Right renal cortex interstitium (tissue), 3 donors: ENCODE measurements around the gene AMER3. TPM values are rescaled to one million over a fixed set of nuclear protein-coding genes. Genes with fewer than 3 reads are reported as not detected.

Source experiments
- DNase-seq, 3 donors: peaks; one replicate each; pipeline ENCODE4 v3.0.0-alpha.2; 2013; ENCODE audit warnings: low read depth in 3 of 3, low spot score in 2 of 3
- polyA plus RNA-seq, 3 donors: library from polyadenylated mRNA; unstranded; fragments of 120-200 nt; gene quantifications; one replicate each; pipeline ENCODE4 v1.2.1, GENCODE V29; 2013; ENCODE audit not compliant: insufficient read length in 3 of 3

The AMER3 gene
- polyA plus RNA-seq, 3 donors, result 0.01 to 0.10 (median 0.01) TPM

DNA sequence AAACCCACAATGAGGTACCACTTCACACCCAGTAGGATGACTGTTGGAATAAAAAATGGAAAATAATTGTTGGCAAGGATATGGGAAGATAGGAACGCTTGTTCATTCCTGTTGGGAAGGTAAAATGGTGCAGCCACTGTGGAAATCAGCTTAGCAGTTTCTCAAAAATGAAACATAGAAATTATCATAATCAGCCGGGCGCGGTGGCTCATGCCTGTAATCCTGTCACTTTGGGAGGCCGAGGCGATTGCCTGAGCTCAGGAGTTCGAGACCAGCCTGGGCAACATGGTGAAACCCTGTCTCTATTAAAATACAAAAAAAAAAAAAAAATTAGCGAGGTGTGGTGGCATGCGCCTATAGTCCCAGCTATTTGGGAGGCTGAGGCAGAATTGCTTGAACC lies 23.4 kb downstream of the AMER3 start:
- no peak for DNase-seq

DNA sequence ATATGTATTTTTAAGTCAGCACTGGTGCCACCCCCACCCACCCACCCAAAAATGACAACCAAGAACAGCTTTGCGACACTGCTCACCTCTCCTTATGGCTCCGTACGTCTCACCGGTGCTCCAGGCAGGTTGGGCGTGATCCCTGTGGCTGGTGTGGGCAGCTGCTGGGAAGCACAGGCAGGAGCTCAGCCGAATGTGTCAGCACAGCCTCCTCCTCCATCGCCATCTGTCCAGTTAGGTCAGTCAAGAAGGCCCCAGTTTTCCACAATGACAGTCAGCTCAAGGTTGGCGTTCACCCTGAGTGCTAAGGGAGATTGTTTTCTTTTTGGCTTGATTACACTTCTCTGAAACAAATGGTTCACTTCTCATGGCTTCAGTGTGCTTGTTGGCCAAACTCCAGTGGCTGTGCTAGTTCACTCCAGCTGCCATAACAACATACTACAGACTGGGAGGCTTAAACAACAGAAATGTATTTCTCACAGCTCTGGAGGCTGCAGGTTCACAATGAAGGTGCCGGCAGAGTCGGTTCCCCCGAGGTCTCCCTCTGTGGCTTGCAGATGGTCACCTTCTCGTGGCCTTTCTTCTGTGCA lies 30.2 kb downstream of the AMER3 start:
- no peak for DNase-seq

DNA sequence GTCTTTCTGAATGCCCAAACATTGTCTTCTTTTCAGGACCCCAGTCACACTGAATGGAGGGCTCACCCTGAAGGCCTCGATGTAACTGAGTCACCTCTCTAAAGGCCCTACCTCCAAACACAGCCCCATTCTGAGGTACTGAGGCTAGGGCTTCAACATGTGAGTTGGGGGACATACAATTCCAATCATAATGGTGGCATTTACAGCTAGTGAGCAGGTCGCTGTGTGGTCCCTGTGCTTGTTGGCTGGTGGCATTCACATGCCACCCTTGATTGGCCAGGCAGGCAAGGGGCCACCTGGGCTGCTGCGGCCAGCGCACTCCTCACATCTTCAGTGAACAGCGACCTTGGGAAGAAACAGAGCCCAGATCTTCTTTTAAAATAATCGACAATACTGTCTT lies 30.7 kb downstream of the AMER3 start:
- DNase-seq, result no peak

DNA sequence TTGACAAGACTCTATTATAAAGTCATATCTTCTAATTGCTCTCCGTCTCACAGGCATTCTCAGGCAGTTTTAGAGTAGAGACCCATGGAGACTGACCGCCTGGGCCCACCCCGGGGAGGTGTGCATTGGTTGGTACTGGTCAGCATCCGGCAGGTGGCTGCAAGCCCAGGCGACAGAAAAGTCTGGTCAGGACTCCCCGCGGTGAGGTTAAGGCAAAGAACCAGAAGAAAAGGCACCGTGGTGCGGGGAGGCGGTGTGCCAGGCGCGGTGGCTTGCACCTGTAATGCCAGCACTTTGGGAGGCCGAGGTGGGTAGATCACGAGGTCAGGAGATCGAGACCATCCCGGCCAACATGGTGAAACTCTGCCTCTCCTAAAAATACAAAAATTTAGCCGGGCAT lies 32.5 kb downstream of the AMER3 start:
- no peak for DNase-seq

DNA sequence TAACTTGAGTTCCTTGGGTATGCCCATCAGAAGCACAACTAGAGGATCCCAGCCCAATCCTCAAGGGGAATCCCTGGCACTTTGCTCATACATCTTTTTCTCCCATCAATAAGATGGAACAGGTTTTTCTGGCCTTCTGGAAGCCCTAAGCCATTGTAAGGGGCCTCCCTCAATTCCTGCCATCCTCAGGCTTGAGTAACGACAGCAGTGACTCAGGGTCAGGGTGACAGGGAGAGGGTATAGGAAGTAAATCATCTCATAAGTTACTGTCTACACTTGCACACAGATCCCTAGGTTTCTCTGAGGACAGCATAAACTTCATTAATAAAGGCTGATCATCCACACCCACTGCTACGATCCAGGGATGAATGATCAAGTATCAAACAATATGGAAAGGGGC lies 35.0 kb downstream of the AMER3 start:
- no peak for DNase-seq

DNA sequence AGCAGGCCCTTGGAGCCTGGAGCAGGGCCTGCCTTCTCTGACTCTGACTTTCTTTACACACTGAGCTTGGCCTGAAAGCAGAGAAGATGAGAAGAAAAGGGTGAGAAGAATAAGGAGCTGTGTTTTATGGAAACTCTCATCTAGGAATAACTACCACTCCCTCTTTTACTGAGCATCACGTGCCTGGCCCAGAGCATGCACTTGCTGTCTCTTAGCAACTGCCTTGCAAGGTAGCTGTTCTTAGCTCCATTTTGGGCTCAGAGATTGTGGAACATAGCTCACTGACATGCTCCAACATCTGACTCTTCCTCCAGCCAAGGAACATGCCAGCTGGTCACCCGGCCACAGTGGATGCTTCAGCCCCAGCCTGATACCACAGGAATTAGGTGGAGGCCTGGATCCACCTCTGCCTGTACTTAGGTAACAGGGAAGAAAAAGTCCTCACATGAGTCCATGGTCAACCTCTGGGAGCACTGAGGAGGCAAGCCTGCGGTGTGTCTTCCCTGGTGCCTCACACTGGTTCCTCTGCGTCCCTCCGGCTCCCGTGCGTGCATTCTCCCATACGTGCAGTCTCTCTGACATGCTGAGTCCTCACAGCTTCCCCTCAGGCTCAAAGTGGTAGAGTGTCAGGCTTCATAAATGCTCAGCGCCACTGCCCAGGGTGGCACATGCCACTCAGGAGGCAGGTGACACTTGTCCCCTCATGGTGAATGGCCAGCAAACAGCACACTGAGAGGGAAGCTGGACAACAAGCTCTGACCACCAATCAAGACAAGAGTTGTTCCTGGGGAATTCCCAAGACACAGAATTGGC lies 35.7 kb downstream of the AMER3 start:
- no peak for DNase-seq

DNA sequence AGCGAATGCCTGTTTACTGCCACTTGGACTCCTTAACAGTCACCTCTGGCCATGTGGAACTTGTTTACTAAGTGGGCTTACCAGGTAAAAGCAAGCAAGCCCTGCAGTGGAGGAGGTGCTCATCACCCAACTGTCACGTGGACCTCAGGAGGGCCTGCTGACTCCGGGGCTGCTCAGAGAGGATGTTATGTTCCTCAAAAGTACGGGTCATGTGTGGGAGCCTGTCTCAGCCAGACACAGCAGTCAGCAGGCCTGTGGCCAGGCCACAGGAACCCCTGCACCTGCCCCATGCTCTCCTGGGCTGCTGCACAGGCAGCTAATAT lies 36.2 kb downstream of the AMER3 start:
- DNase-seq, result no peak

DNA sequence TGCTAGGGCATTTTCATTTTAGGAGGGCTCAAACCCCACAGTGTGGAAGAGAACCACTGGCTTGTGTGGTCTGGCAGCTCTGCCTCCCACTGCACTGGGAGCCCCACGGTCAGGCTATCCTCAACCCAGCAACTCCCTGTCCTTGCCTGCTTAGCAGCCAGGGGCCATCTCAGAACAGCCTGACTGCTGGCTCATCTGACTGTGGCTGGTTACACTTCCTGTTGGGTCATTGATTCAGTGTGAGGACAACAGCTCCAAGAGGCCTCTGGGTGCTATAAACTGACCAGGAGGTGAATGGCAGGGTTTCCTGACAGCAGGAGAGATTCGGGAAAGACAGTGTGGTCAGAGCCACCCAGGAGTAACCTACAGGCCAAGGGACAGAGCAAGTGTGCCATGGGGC lies 40.1 kb downstream of the AMER3 start:
- no peak for DNase-seq

DNA sequence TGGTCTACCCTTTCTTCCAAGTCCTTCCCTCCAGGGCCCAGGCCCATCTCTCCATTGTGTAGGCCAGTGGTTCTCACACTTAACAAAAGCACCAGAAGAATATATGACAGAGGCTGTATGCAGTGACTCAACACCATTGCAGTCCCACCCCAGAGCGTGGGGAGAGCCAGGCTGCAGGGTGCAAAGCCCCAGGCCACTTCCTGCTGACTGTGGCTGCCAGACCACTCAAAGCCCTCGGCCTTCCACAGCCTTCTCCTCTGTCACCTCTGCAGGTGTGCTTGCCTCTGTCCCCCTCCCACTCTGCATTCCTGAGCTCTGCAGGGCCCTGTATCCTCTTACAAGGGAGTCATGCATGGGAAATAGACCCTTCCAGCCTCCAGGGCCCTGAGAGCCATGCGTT lies 41.0 kb downstream of the AMER3 start:
- DNase-seq, result peak in 1 of 3 donors; percentile 17

DNA sequence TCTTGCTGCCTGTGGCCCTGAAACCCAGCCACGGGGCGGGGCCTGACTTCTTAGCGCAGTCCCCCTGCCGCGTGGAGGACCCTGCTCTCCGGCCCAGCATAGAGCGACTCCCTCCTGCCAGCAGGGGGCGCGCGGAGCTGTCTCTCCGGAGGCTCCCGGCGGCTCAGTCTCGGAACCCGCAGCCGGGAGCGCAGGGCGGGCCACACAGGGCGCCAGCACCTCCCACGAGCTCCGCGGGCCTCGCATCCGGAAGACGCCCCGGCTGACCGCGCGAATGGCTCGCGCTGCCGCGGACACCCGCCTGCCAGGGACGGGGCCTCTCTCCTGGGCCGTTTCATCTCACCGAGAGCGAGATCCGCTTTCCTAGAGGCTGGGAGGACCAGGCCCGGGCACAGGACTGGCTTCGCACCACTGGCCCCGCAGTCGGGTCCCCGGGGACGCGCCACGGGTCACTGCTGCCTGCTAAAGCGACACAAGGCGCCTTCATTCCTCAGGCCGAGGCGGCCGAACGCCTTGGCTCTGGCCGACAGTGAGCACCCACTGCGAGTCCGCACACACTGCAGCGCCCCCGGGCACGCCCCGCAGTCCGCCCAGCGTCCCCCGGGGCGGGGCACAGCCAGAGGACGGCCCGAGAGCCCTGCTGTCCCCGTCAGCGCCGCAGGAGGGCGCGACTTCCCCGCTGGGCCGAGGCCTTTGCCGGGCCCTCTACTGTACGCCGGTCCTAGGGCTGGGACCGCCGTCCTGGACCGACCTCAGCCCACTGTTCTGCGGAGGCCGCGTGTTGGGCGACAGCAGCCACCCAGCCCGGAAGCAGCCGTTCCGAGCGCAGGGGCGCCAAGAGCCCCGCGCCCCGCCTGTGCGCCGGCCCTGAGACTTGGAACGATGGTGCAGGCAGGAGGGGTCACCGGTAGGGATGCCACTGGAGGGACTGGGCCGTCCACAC lies 42.4 kb downstream of the AMER3 start:
- peak; percentile 56 to 81 (median 74) for DNase-seq

DNA sequence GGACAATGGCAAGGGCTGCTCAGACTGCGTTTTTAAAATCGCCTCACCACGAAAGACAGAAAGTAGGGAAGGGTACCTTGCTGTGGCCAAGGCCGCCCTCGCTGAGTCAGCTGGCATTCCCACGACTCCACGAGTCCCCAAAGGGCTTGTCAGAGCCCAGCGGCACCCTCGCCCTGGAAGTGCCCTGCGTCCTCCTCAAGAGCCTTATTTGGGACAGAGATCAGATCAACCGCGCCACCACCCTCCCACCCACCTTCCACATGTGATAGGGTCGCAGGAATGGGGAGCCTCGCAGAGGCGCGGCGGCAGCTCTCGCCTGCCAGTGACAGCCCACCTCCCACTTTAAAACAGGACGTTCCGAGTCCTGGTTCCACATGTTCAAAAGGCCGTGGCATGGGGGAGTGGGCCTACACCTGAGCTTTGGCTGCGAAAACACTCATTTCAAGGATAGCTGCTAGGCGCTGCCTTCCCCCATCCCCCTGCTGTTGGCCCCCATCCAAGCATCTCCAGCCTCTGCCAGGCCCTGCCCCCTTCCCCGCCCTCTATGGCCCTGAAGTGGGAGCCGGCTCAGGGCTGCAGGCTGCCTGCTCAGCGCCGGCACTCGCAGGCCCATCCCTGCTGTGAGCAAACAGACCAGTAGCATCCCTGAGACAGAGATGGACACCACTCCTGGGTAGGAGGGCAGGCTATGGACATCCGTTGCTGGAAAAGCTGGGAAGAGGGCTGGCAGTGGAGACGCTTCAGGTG lies 43.3 kb downstream of the AMER3 start:
- peak in 1 of 3 donors; percentile 5 for DNase-seq

DNA sequence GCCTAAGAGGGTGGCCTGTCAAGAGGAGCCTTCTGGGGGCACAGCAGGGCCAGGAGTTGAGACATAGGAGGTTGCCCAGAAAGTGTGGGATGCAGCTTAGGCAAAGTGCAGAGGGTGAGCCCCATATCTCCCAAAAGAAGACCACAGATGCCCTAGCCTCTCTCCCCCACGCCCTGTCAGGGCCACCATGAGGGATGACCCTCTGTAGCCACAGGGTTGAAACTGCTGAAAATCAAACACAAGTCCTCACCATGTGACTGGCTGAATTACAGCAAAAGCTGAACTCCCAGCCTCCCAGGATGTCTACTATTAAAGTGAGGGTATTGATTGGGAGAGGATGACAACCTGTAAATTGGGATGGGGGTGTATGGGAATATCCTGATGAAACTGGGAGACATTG lies 44.0 kb downstream of the AMER3 start:
- no peak for DNase-seq

DNA sequence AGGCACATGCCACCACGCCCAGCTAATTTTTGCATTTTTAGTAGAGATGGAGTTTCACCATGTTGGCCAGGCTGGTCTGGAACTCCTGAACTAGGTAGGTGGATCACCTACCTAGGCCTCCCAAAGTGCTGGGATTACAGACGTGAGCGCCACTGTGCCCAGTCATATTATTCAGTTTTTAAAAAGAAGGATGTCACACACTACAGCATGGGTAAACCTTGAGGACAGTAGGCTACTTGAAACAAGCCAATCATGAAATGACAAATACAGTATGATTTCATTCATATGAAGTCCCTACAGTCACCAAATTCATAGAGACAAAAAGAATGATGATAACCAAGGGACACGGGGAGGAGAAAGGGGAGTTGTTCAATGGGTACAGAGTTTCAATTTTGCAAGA lies 50.3 kb downstream of the AMER3 start:
- DNase-seq, result no peak

DNA sequence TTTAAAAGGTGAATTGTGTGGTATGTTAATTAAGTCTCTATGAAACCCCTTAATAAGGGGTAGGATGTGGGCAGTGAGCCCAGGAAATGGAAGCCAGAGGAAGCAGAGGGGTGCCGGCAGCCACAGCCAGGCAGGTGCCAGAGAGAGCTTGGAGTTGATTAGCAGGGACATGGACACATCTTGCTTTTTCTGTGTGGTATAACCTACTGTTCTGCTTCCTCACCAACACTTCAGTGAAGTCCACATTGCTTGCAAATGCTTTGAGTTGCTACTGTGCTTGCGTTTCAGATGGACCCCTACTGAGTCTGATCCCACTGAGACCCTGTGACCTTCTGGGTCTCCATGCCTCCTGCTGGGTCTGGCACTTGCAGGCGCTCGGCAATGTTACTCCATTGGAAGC lies 51.0 kb downstream of the AMER3 start:
- no peak for DNase-seq

DNA sequence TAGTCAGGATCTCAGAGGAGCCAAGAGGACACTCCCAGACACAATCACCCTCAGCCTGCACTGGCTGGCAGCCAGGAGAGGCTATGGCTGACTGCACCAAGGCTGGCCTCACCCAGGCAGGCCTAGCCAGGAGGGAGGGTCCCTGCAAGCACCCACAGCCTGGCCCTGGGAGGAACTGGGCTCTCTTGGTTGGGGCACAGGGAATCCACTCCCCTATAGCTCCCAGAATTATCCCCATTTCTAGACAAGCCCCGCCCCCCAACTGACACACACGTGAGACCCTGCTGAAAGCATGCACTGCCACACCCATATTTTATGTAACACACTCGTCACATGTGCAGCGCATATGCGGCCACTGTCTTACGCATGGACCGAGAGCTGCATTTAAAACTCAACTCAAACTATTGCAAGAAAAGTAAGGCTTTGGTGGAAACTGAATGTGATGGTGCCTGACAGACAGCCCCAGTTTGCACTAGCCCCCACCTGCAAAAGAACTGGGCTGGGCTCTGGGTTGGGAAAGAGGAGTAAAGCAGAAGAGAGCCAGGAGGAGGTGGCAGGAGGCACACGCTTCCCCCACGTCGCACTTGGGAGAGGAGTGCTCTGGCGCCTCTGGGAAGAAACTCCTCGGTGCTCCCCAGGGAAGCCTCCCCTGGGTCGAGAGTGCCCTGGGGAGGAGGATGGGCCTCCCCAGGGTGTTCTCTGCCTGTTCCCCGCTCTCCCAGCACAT lies 52.5 kb downstream of the AMER3 start:
- DNase-seq, result no peak

DNA sequence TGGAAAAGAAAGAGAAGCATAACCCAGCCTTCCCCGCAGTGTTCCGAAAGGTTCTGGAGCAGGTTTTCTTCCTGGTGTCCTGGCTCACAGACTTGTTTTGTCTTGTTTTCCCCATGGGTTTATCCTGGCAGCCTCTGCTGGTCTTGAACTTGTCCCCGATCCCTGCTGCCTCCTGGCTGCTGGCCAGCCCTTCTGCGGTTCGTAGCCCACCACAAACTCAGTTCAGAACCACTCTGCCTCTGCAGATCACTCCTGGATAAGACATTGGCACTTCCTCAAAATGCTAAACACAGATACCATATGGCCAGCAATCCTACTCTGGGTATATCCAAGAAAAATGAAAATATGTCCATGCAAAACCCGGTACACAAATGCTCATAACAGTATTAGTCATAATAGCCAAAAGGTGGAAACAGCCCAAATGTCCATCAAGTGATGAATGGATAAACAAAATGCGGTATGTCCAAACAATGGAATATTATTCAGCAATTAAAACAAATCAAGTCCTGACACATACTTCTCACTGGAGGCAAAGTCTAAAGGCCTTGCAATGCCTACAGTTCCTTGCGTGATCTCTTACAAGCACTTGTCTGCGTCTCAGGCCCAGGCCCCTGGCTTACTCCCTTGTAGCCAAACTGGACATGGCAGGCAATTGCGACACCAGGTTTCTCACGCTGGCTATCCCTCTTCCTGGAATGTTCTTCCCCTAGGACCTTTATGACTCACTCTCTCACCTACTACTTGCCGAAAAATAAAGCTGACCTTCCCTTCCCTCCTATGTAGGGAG lies 53.3 kb downstream of the AMER3 start:
- no peak for DNase-seq

DNA sequence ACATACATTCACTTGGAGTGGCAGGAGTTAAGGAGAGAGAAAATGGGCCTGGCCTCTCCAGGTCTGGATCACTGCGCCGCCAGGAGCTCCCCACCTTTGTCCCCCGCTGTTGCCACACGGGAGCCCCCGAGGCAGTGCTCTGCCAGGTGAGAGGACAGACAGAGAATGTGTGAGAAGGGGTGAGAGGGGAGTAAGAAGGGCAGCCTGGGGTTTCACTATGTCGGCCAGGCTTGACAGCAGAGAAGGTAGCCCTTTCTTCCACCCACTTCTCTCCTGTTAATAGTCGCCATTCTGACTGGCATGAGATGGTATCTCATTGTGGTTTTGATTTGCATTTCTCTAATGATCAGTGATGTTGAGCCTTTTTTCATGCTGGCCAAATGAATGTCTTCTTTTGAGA lies 55.1 kb downstream of the AMER3 start:
- DNase-seq, result no peak

DNA sequence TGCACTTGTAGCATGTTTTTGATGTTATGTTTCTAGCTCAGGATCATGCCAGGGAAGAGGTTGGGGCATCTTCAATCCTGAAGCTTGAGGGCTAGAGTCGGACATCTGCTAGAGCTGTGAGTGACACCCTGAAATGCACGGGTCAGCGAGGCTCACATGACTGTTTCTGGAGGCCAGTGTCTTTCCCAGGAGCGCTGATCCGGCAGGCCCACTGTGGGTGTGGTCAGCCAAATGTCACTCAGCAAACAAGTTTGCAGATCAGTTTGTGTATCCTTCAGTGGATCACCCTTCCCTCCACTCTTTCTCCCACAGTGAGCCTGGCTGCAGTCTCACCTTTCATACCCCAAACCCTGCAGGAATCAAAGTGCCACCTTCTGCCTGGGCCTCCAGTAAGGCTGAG lies 58.4 kb downstream of the AMER3 start:
- no peak for DNase-seq

DNA sequence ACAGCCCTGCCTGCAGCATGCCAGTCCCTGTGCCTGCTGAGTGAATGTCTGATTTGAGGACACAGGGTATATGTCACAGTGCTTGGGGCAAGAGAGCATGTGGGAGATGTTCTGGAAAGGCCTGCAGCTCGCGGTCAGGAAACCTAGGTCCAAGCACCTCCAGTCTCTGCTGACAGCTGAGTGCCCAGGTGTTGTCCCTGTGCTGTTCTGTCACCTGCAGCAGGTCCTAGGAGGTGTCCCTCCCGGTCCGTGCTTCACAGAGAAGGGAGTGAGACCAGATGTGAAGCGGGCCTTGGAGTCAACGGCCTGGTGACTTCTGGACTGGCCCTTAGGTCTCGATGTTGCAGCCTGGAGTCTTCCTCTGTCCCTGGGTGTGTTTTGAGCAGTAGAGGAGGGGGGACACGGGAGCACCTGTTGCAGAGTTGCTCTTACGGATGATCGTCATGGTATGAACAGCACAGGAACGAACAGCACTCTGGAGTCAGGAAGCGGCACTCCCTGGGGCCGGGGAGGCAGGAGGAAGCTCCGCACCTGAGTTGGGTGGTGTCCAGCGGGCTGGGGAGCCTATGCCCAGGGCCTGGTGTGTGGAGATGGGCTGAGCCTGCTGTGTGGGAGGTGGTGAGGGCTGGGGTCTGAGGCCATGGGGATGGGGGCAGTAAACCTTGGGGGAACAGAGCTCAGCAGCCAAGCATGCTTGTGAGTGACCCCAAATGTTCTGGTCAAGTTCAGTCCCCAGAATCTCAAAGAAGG lies 59.8 kb downstream of the AMER3 start:
- no peak for DNase-seq
